Mucosa of descending colon (tissue), 3 donors: ENCODE results near the gene POTEE. TPM values are rescaled to one million over a fixed set of nuclear protein-coding genes. Genes with fewer than 3 reads are reported as not detected.
"Not testable (repeated sequence)": the region's sequence is repeated elsewhere in the genome, so short reads cannot be mapped to it uniquely, and the experiment has no call there.

Experiments used
- ATAC-seq: fragments of 200-7000 bp; cut with Tn5 transposase; one replicate; pipeline ENCODE4 v1.9.1; 2020; ENCODE audit warnings: mild to moderate bottlenecking, moderate library complexity
- DNase-seq, 3 donors: peaks; one replicate each; pipeline ENCODE4 v3.0.0-alpha.2; 2020
- H3K36me3 ChIP-seq: fragments of 200-600 bp; one replicate; pipeline ENCODE4 v1.8.0; 2021; ENCODE audit warnings: low read depth, mild to moderate bottlenecking
- H3K4me1 ChIP-seq: fragments of 200-600 bp; one replicate; pipeline ENCODE4 v1.8.0; 2021; ENCODE audit warnings: low read depth, mild to moderate bottlenecking
- H3K4me3 ChIP-seq: fragments of 200-600 bp; one replicate; pipeline ENCODE4 v1.8.0; 2021; ENCODE audit warnings: mild to moderate bottlenecking
- H3K9me3 ChIP-seq: fragments of 200-600 bp; one replicate; pipeline ENCODE4 v1.8.0; 2021; ENCODE audit warnings: mild to moderate bottlenecking
- CTCF ChIP-seq: fragments of 200-600 bp; IDR thresholded peaks from one replicate; pipeline ENCODE4 v1.8.0; 2022; ENCODE audit warnings: antibody characterized with exemption, mild to moderate bottlenecking
- intact Hi-C, 2 donors: fragments of 100-400 bp; cut with DNase I in 1 of 2; cut with micrococcal nuclease in 1 of 2; formaldehyde crosslinking; loops; one replicate each; pipeline versions ENCODE4 v1.11.0 to v1.11.1; 2022; cut with DNase I, micrococcal nuclease
- long read RNA-seq, 2 donors: library from polyadenylated mRNA; unstranded; transcript quantifications; one replicate each; pipeline ENCODE4 v2.0.0, GENCODE V29; 2019 to 2021
- total RNA-seq, 3 donors: library from RNA; stranded (reverse); fragmentation: NEBNext Ultra II Directional in 2 of 3; extraction: Animal tissue kit (Norgen Biotek cat#: 25700) in 2 of 3; gene quantifications; one replicate each; pipeline versions ENCODE4 v1.2.1 to v1.2.4, GENCODE V29; 2021 to 2023
- donor health status: DM: no; HTN: no; CAD: no; lungs with moderate emphysema.
- donor health status: DM: no; HTN: no; CAD: no.
- donor health status: DM: no; HTN: yes; CAD: no.

The POTEE gene
- total RNA-seq, result under 1 TPM; 0.12 to 0.27 (median 0.13) TPM
- long read RNA-seq, donor 1, result 0 reads
- long read RNA-seq, donor 2, result 0 reads

GRCh38 chr2:131209030-131209772, at the start of gene POTEE:
TSS of gene POTEE (plus strand) at chr2:131209536. CDS start at chr2:131218403, 8,867 bp downstream.
- not testable (repeated sequence) for H3K9me3 ChIP-seq, H3K4me1 ChIP-seq

GRCh38 chr2:131165562-131165961, 43.8 kb upstream of the POTEE start:
- H3K9me3 ChIP-seq, intact Hi-C loops, H3K36me3 ChIP-seq, ATAC-seq, DNase-seq, H3K4me3 ChIP-seq, H3K4me1 ChIP-seq: not testable (repeated sequence)

More at GRCh38 chr2:131209030-131209772, at the start of gene POTEE:
- H3K36me3 ChIP-seq, H3K4me3 ChIP-seq, intact Hi-C loops, ATAC-seq, DNase-seq: not testable (repeated sequence)

GRCh38 chr2:131168538-131168937, 40.8 kb upstream of the POTEE start:
- ATAC-seq, result peak; percentile 91
- Histone ChIP-seq H3K4me1 (no peaks in the 10 kb centered on the region), H3K4me3 (no peak overlapping the region), H3K9me3 (no peaks in the 10 kb centered on the region), H3K36me3 (no peaks in the 10 kb centered on the region)
- peak in 1 of 3 donors; percentile 19 for DNase-seq
- no peak for TF ChIP-seq CTCF
- intact Hi-C loops, result no loop called here

GRCh38 chr2:131178050-131178449, 31.3 kb upstream of the POTEE start:
- H3K36me3 ChIP-seq, intact Hi-C loops, ATAC-seq: not testable (repeated sequence)

GRCh38 chr2:131178721-131179418, 30.5 kb upstream of the POTEE start:
- peak in 1 of 3 donors; percentile 37 for DNase-seq
- H3K4me1 ChIP-seq, ATAC-seq, intact Hi-C loops, H3K4me3 ChIP-seq, H3K9me3 ChIP-seq, H3K36me3 ChIP-seq: not testable (repeated sequence)

More at GRCh38 chr2:131178050-131178449, 31.3 kb upstream of the POTEE start:
- not testable (repeated sequence) for H3K4me3 ChIP-seq, DNase-seq, H3K9me3 ChIP-seq, H3K4me1 ChIP-seq

GRCh38 chr2:131181451-131181850, 27.9 kb upstream of the POTEE start:
- H3K36me3 ChIP-seq, H3K4me1 ChIP-seq, DNase-seq, H3K4me3 ChIP-seq, intact Hi-C loops, H3K9me3 ChIP-seq, ATAC-seq: not testable (repeated sequence)

- H3K4me3 ChIP-seq, H3K9me3 ChIP-seq, intact Hi-C loops, H3K36me3 ChIP-seq, ATAC-seq, H3K4me1 ChIP-seq, DNase-seq: not testable (repeated sequence)
Observed at GRCh38 chr2:131193421-131193820, 15.9 kb upstream of the POTEE start.

GRCh38 chr2:131196186-131196585, 13.2 kb upstream of the POTEE start:
- ATAC-seq, DNase-seq, H3K9me3 ChIP-seq, H3K4me1 ChIP-seq, intact Hi-C loops, H3K4me3 ChIP-seq, H3K36me3 ChIP-seq: not testable (repeated sequence)

- intact Hi-C loops, result no loop called here
Observed at GRCh38 chr2:131201098-131201497, 8.2 kb upstream of the POTEE start.

GRCh38 chr2:131207839-131208238, 1.5 kb upstream of the POTEE start:
- H3K4me1 ChIP-seq, H3K4me3 ChIP-seq, H3K9me3 ChIP-seq, DNase-seq, H3K36me3 ChIP-seq, ATAC-seq, intact Hi-C loops: not testable (repeated sequence)

More at GRCh38 chr2:131201098-131201497, 8.2 kb upstream of the POTEE start:
- H3K36me3 ChIP-seq, result no peaks in the 10 kb centered on the region
- H3K9me3 ChIP-seq, result no peaks in the 10 kb centered on the region
- ATAC-seq (no peak), DNase-seq (no peak)
- H3K4me1 ChIP-seq, result no peaks in the 10 kb centered on the region
- no peak overlapping the region for H3K4me3 ChIP-seq
- TF ChIP-seq CTCF, result no peak

GRCh38 chr2:131209773-131210104, 403 bp downstream of the POTEE start:
- H3K4me3 ChIP-seq, ATAC-seq, H3K9me3 ChIP-seq, DNase-seq, H3K4me1 ChIP-seq, intact Hi-C loops, H3K36me3 ChIP-seq: not testable (repeated sequence)
